EH (cell line): ENCODE data around the gene C5orf47.

Source experiments
- DNase-seq: peaks from one replicate; pipeline ENCODE4 v3.0.0-alpha.2; 2015; ENCODE audit warnings: low read depth

The C5orf47 gene, protein sequence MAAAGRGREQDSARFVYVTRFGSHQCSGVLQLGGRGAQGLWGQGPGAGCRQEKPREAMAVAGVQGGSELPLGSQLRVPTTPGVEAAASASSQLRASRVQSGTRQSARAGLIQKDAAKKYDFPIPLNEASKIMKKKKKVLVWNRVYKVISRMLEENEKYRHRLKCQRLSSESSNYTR

GRCh38 chr5:173988554-173989431 is at the start of gene C5orf47:
Gene C5orf47, plus strand, starts transcription at chr5:173989170. Its CDS starts 94 bp downstream, at chr5:173989264.
- no peak for DNase-seq

GRCh38 chr5:173940269-173940668 is 48.7 kb upstream of the C5orf47 start:
- DNase-seq: no peak

DNA sequence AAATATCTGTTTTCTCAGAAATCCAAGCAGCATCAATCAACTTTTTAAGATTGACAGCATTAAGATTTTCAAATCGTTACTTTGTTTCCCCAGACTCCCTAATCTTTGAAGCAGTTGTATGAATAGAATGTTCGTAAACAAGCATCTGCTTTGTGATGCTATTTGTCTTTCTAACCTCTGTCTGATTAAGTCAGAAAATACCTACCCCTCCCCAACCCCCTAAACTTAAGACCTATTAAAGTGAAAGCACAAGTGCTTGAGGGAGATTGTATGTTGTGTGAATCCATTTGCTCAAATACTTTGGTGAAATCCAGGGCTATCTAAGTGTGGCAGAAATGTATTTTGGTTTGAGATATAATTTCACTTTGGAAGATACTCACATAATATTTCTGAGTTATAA is 47.9 kb upstream of the C5orf47 start:
- no peak for DNase-seq

- no peak for DNase-seq
These were observed 47.1 kb upstream of the C5orf47 start for GRCh38 chr5:173941758-173942401.

DNA sequence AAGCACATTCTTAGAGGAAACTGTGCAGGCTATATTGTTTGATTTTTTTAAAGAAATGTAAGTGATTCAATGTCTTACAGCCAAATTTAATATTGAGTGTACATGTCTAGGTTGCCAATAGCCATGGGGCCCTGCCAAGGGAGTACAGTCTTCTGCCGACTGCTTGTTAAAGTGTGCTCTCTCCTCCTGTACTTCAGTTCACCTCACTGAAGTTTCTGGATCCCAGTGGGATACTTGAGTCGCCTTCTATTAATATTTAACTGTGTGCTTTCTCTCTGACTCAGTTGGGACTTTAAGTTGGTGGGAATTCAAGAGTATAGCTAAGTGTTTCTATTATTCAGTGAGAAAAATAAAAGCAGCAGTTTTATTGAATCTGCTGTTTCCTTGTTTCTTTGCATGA is 44.5 kb upstream of the C5orf47 start:
- DNase-seq: no peak

- DNase-seq: no peak
These were observed 43.8 kb upstream of the C5orf47 start for GRCh38 chr5:173945160-173945559.

- no peak for DNase-seq
These were observed 42.6 kb upstream of the C5orf47 start for GRCh38 chr5:173946323-173946722.

DNA sequence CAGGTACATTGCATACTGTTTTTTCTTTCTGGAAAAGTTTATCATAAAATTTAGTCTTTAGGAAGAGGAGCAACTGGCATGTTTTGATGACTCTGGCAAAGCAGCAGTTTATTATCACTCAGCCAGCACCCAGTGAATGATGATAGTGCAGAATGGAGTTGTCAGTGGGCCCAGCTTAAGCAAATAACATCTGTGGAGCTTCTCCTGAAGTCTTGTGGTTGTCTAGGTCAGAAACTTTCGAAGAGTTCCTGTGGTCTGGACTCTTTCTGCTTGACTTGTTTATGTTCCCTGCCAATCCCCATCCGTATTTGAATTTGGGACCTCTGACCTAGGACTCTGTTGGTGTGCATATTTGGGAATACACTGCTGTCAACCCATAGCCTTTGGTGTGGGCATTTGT is 38.1 kb upstream of the C5orf47 start:
- no peak for DNase-seq

GRCh38 chr5:173953528-173954090 is 35.4 kb upstream of the C5orf47 start:
- peak; percentile 75 for DNase-seq

- DNase-seq: peak; percentile 89
These were observed 34.1 kb upstream of the C5orf47 start for GRCh38 chr5:173954671-173955521.

GRCh38 chr5:173960986-173961385 is 28.0 kb upstream of the C5orf47 start:
- DNase-seq: no peak

DNA sequence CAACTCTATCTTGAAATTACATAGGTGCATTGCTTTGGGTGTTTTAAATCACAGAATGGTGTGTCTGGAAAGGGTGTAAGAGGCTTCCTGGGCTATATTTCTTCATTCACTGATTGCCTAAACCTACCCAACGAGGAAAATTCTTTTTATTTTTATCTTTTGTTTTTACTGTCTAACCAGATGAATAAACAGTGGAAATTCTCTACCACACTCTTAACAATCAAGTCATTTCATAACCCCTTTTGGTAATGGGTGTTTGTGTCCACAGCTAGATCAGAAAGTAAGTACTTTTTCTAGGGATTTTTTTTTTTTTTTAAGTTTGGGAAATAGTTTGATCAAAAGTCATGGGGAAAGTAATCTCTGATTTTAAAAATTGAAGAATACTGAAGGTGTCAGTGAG is 27.6 kb upstream of the C5orf47 start:
- DNase-seq: no peak

- DNase-seq: no peak
These were observed 26.5 kb upstream of the C5orf47 start for GRCh38 chr5:173962436-173962972.

DNA sequence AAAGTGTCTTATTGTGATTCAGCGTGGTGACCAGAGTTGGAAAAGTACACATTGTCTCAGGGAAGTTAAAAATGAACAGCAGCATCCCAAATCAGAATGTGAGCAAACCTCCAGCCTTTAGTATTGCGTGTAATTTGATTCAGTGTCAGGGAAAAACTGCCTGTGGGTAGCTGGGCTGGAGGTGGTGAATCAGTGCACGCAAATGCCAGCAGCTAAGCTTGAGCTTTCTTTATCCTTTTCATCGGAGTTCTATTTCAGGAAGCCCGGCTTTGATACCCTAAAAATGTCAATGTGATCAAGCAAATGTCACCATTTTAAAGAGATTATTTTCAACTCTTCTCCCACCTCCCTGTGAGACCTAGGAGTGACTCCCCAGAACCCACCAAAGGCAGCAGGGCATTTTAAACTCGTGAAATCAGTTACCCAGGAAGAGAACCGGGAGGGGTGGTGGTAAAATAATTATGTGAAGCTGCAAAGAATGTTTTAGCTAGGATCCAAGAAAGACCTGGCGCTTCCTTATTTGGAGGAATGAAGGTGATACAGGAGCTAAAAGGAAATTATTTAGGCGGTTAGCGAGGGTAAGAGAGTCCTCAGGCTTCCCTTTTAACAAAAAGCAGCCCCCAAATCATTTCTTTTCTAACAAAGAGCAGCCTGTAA is 25.7 kb upstream of the C5orf47 start:
- peak; percentile 85 for DNase-seq

DNA sequence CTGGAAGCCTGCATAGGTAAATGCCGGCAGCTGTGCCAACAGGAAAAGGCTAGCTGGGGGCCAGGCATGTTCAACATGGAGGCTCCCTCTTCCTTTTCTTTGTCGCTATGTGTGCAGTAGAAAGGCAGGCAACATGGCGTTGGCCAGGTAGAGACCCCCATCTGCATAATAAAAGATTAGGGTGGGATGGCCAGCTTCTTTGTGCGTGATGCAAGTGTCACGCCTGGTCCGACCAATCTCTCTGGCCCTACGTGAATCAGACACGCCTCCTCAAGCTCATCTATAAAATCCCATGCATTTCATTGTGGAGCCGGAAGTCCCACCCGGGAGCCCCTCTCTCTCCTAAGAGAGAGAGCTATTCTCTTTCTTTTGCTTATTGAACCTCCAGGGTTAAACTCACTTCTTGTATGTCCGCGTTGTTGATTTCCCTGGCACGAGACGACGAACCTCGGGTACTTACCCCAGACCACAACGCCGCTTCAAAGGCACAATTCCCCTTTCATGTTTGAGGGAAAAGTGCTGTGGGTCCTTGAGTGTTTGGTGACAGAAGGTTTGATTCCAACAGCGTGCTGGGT is 25.0 kb upstream of the C5orf47 start:
- DNase-seq: peak; percentile 57

- DNase-seq: no peak
These were observed 24.5 kb upstream of the C5orf47 start for GRCh38 chr5:173964506-173964905.

- DNase-seq: no peak
These were observed 21.7 kb upstream of the C5orf47 start for GRCh38 chr5:173967241-173967640.

DNA sequence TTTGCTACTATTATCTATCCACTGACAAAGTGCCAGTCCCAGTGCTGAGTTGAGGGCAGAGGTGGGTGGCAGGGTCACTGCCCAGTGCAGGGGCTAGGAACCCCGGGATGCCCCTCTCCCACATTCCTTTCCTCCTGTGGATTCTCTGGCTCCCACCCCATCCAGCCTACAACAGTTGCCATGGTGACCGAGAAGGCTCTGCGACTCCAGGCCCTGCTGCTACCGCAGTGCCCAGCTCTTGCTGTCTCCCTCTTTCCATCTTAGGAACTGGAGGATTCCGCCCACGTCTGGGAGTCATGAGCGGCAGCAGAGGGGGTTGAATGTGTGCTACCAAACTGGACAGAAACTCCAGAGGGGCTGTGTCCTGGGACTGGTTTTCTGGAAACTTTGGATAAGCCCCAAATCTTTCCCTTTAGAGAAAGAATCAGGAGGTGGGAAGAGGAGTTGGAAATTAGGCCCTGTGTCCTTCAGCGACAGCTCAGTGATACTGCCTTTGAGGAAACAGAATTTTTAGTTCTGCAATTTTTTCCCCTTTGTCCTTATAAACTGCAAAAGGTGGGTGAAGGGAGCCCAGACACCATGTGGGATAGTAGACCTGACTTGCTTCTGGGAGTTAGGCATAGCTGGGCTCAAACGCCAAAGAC is 20.7 kb upstream of the C5orf47 start:
- no peak for DNase-seq

GRCh38 chr5:173969167-173970049 is 19.6 kb upstream of the C5orf47 start:
- DNase-seq: peak; percentile 72
